ENCODE measurements around the gene CTCF.

The CTCF gene

DNA sequence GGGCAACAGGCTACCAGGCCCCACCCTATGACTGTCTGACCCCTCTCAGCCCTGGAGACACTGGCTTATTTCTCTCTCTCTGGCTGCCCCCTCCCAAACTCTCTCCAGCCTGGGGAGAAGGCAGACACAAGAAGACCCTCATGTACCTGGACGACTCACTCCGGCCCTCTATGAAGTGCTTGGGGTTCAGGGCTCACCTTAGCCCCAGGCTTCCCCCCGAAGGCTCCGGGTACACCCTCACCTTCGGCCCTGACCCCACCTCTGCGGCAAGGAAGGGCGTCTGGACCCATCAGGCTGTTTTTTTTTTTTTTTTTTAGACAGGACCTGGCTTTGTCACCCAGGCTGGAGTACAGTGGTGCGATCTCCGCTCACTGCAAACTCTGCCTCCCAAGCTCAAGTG lies 81.7 kb downstream of the CTCF start:
- Histone ChIP-seq H2BK5ac (ENCODE audit: low read depth, low read length, poor library complexity, severe bottlenecking) (no peak overlapping the region), H2BK12ac (ENCODE audit: low read length in 2 of 2) (no peak overlapping the region), H3K4me3 (ENCODE audit: insufficient read depth in 1 of 2, low read depth in 1 of 2, low read length in 2 of 2) (no peak overlapping the region)

GRCh38 chr16:67645397-67646121 lies 83.2 kb downstream of the CTCF start:
- H3K4me2 ChIP-seq (ENCODE audit: low read length, poor library complexity, severe bottlenecking), result no peak overlapping the region

More for the DNA sequence above, 81.7 kb downstream of the CTCF start:
- Histone ChIP-seq H3K4me1 (ENCODE audit: control insufficient read depth, insufficient read depth, low read depth, low read length) (peaks cover 8% of the 10 kb centered on the region), H4K8ac (ENCODE audit: low read length) (no peak overlapping the region), H2BK15ac (ENCODE audit: low read depth, poor library complexity, severe bottlenecking) (no peak overlapping the region), H3K4ac (ENCODE audit: low read depth in 1 of 2, low read length in 2 of 2) (no peak overlapping the region), H3K79me1 (replicated peaks; ENCODE audit: low read length, poor library complexity, severe bottlenecking) (no peaks in the 10 kb centered on the region), H3K4me2 (ENCODE audit: low read length, poor library complexity, severe bottlenecking) (no peak overlapping the region), H3K9me3 (ENCODE audit: control insufficient read depth, low read length) (no peaks in the 10 kb centered on the region), H3K18ac (ENCODE audit: low read depth in 1 of 2, low read length in 2 of 2) (no peak overlapping the region), H2AFZ (ENCODE audit: low read depth, low read length) (no peak overlapping the region), H3K36me3 (ENCODE audit: control insufficient read depth in 1 of 2, insufficient read depth in 2 of 2, low read depth in 1 of 2, low read length in 2 of 2) (peaks cover 2 to 11% of the 10 kb centered on the region in 2 experiments), H3K14ac (ENCODE audit: low read length in 2 of 2) (no peak overlapping the region), H3K27me3 (ENCODE audit: control insufficient read depth in 1 of 2, insufficient read depth in 1 of 2, low read length in 2 of 2) (peaks cover 18 to 48% of the 10 kb centered on the region in 2 experiments), H3K9ac (ENCODE audit: low read length) (no peak overlapping the region), H2AK5ac (ENCODE audit: low read length, severe bottlenecking) (no peak overlapping the region), H3K23ac (ENCODE audit: low read length in 2 of 2) (no peak overlapping the region), H2BK120ac (ENCODE audit: low read depth, low read length) (no peak overlapping the region), H3K27ac (ENCODE audit: low read length, poor library complexity, severe bottlenecking) (no peak overlapping the region), H4K91ac (ENCODE audit: low read length) (no peak overlapping the region)
- DNase-seq, result no peak
- WGBS, result 90% methylated on average over 9 of the region's 9 CpGs

GRCh38 chr16:67647111-67647651 lies 84.9 kb downstream of the CTCF start:
- peaks cover 40 to 79% of the 10 kb centered on the region in 2 experiments for H3K27me3 ChIP-seq (ENCODE audit: control insufficient read depth in 1 of 2, insufficient read depth in 1 of 2, low read length in 2 of 2)
- no peak overlapping the region for H2AFZ ChIP-seq (ENCODE audit: low read depth, low read length)
- H3K4me3 ChIP-seq (ENCODE audit: insufficient read depth in 1 of 2, low read depth in 1 of 2, low read length in 2 of 2), result no peak overlapping the region
- H3K4me1 ChIP-seq (ENCODE audit: control insufficient read depth, insufficient read depth, low read depth, low read length), result peaks cover 8% of the 10 kb centered on the region
- H3K36me3 ChIP-seq (ENCODE audit: control insufficient read depth in 1 of 2, insufficient read depth in 2 of 2, low read depth in 1 of 2, low read length in 2 of 2), result no peaks in the 10 kb centered on the region
- 83% methylated on average over 15 of the region's 15 CpGs for WGBS
- H3K9me3 ChIP-seq (ENCODE audit: control insufficient read depth, low read length), result no peaks in the 10 kb centered on the region
- no peaks in the 10 kb centered on the region for H3K79me1 ChIP-seq (replicated peaks; ENCODE audit: low read length, poor library complexity, severe bottlenecking)
- H4K8ac ChIP-seq (ENCODE audit: low read length), result no peak overlapping the region
- H3K4ac ChIP-seq (ENCODE audit: low read depth in 1 of 2, low read length in 2 of 2), result no peak overlapping the region
- H4K91ac ChIP-seq (ENCODE audit: low read length), result no peak overlapping the region
- H2BK12ac ChIP-seq (ENCODE audit: low read length in 2 of 2), result no peak overlapping the region
- H3K14ac ChIP-seq (ENCODE audit: low read length in 2 of 2), result no peak overlapping the region
- no peak overlapping the region for H2BK120ac ChIP-seq (ENCODE audit: low read depth, low read length)
- H3K27ac ChIP-seq (ENCODE audit: low read length, poor library complexity, severe bottlenecking), result no peak overlapping the region
- no peak overlapping the region for H2AK5ac ChIP-seq (ENCODE audit: low read length, severe bottlenecking)
- no peak overlapping the region for H3K9ac ChIP-seq (ENCODE audit: low read length)
- H2BK15ac ChIP-seq (ENCODE audit: low read depth, poor library complexity, severe bottlenecking), result no peak overlapping the region
- no peak overlapping the region for H3K23ac ChIP-seq (ENCODE audit: low read length in 2 of 2)
- H3K18ac ChIP-seq (ENCODE audit: low read depth in 1 of 2, low read length in 2 of 2), result no peak overlapping the region
- no peak overlapping the region for H3K4me2 ChIP-seq (ENCODE audit: low read length, poor library complexity, severe bottlenecking)
- no peak for DNase-seq
- H2BK5ac ChIP-seq (ENCODE audit: low read depth, low read length, poor library complexity, severe bottlenecking), result no peak overlapping the region

More at GRCh38 chr16:67645397-67646121, 83.2 kb downstream of the CTCF start:
- Histone ChIP-seq H3K27me3 (ENCODE audit: control insufficient read depth in 1 of 2, insufficient read depth in 1 of 2, low read length in 2 of 2) (peaks cover 25 to 63% of the 10 kb centered on the region in 2 experiments), H2AFZ (ENCODE audit: low read depth, low read length) (no peak overlapping the region), H3K14ac (ENCODE audit: low read length in 2 of 2) (no peak overlapping the region), H2BK12ac (ENCODE audit: low read length in 2 of 2) (no peak overlapping the region), H2AK5ac (ENCODE audit: low read length, severe bottlenecking) (no peak overlapping the region), H3K9me3 (ENCODE audit: control insufficient read depth, low read length) (no peaks in the 10 kb centered on the region), H3K4ac (ENCODE audit: low read depth in 1 of 2, low read length in 2 of 2) (no peak overlapping the region), H3K27ac (ENCODE audit: low read length, poor library complexity, severe bottlenecking) (no peak overlapping the region), H3K4me3 (ENCODE audit: insufficient read depth in 1 of 2, low read depth in 1 of 2, low read length in 2 of 2) (no peak overlapping the region), H3K79me1 (replicated peaks; ENCODE audit: low read length, poor library complexity, severe bottlenecking) (no peaks in the 10 kb centered on the region), H3K4me1 (ENCODE audit: control insufficient read depth, insufficient read depth, low read depth, low read length) (peaks cover 8% of the 10 kb centered on the region), H4K8ac (ENCODE audit: low read length) (no peak overlapping the region), H3K18ac (ENCODE audit: low read depth in 1 of 2, low read length in 2 of 2) (no peak overlapping the region), H3K9ac (ENCODE audit: low read length) (no peak overlapping the region), H2BK120ac (ENCODE audit: low read depth, low read length) (no peak overlapping the region), H4K91ac (ENCODE audit: low read length) (no peak overlapping the region), H3K23ac (ENCODE audit: low read length in 2 of 2) (no peak overlapping the region), H2BK5ac (ENCODE audit: low read depth, low read length, poor library complexity, severe bottlenecking) (no peak overlapping the region), H3K36me3 (ENCODE audit: control insufficient read depth in 1 of 2, insufficient read depth in 2 of 2, low read depth in 1 of 2, low read length in 2 of 2) (peaks cover 0 to 3% of the 10 kb centered on the region in 2 experiments), H2BK15ac (ENCODE audit: low read depth, poor library complexity, severe bottlenecking) (no peak overlapping the region)
- DNase-seq, result no peak
- WGBS, result 78% methylated on average over 15 of the region's 15 CpGs

DNA sequence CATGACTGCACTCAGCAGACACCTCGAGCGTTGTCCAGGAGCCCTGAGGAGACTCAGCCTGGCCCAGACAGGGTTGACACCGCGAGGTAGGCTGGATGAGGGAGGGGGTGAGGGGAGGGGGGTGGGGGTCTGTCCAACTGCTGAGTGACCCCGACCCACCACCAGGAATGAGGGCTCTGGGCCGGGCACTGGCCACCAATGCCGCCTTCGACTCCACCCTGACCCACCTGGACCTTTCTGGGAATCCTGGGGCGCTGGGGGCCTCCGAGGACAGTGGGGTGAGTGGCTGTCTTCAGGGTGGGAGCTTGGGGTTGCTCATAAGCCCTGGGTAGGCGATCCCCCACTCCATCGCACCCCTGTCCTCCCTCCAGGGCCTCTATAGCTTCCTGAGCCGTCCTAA lies 85.4 kb downstream of the CTCF start:
- Histone ChIP-seq H3K4ac (ENCODE audit: low read depth in 1 of 2, low read length in 2 of 2) (no peak overlapping the region), H3K14ac (ENCODE audit: low read length in 2 of 2) (no peak overlapping the region), H2BK12ac (ENCODE audit: low read length in 2 of 2) (no peak overlapping the region), H3K9ac (ENCODE audit: low read length) (no peak overlapping the region), H2BK5ac (ENCODE audit: low read depth, low read length, poor library complexity, severe bottlenecking) (no peak overlapping the region), H4K91ac (ENCODE audit: low read length) (no peak overlapping the region), H3K36me3 (ENCODE audit: control insufficient read depth in 1 of 2, insufficient read depth in 2 of 2, low read depth in 1 of 2, low read length in 2 of 2) (no peaks in the 10 kb centered on the region), H2BK120ac (ENCODE audit: low read depth, low read length) (no peak overlapping the region), H3K4me3 (ENCODE audit: insufficient read depth in 1 of 2, low read depth in 1 of 2, low read length in 2 of 2) (no peak overlapping the region), H3K27me3 (ENCODE audit: control insufficient read depth in 1 of 2, insufficient read depth in 1 of 2, low read length in 2 of 2) (peaks cover 44 to 83% of the 10 kb centered on the region in 2 experiments), H2AK5ac (ENCODE audit: low read length, severe bottlenecking) (no peak overlapping the region), H2AFZ (ENCODE audit: low read depth, low read length) (no peak overlapping the region), H3K23ac (ENCODE audit: low read length in 2 of 2) (no peak overlapping the region), H3K27ac (ENCODE audit: low read length, poor library complexity, severe bottlenecking) (no peak overlapping the region), H3K4me2 (ENCODE audit: low read length, poor library complexity, severe bottlenecking) (no peak overlapping the region), H3K4me1 (ENCODE audit: control insufficient read depth, insufficient read depth, low read depth, low read length) (peaks cover 11% of the 10 kb centered on the region), H3K18ac (ENCODE audit: low read depth in 1 of 2, low read length in 2 of 2) (no peak overlapping the region), H2BK15ac (ENCODE audit: low read depth, poor library complexity, severe bottlenecking) (no peak overlapping the region), H3K9me3 (ENCODE audit: control insufficient read depth, low read length) (no peaks in the 10 kb centered on the region), H3K79me1 (replicated peaks; ENCODE audit: low read length, poor library complexity, severe bottlenecking) (no peaks in the 10 kb centered on the region), H4K8ac (ENCODE audit: low read length) (no peak overlapping the region)
- 95% methylated on average over 4 of the region's 13 CpGs for WGBS
- DNase-seq, result no peak

Measured in mesenchymal stem cell (in vitro differentiated cells and primary cell).